ENCODE results near the gene MICAL3.

- TF ChIP-seq EZH2 (IDR thresholded peaks at IDR 0.05), result no peak
- no peak for TF ChIP-seq POLR2AphosphoS5 (IDR thresholded peaks at IDR 0.05; ENCODE audit: borderline replicate concordance, low read depth, low read length)
These were observed 40.2 kb downstream of the MICAL3 start for GRCh38 chr22:17984114-17984513.
